Adrenal gland (tissue), 12 donors: ENCODE data around the gene ATP1B3. TPM values are rescaled to one million over a fixed set of nuclear protein-coding genes. Genes with fewer than 3 reads are reported as not detected.

ENCODE experiments used
- DNase-seq, 7 donors: peaks; one replicate each; pipeline ENCODE4 v3.0.0-alpha.2; 2019 to 2020
- H3K27ac ChIP-seq, 5 donors: fragments of 200-600 bp; sonication (generic) in 4 of 5; 1 replicate in 3 of 5; 2 replicates in 2 of 5; pipeline versions ENCODE4 v1.5.1 to v1.8.0; 2016 to 2020; ENCODE audit warnings: mild to moderate bottlenecking in 1 of 5
- H3K27me3 ChIP-seq: fragments of 200-600 bp; 2 replicates; pipeline ENCODE4 v1.8.0; 2021
- H3K36me3 ChIP-seq, 2 donors: fragments of 200-600 bp; replicated peaks in 1 of 2; 1 replicate in 1 of 2; 2 replicates in 1 of 2; pipeline versions ENCODE4 v1.5.1 to v1.8.0; 2018 to 2022
- H3K4me1 ChIP-seq, 2 donors: fragments of 200-600 bp; replicated peaks in 1 of 2; 1 replicate in 1 of 2; 2 replicates in 1 of 2; pipeline versions ENCODE4 v1.5.1 to v1.8.0; 2018 to 2021
- H3K4me3 ChIP-seq, 4 donors: fragments of 200-600 bp; sonication (generic) in 3 of 4; one replicate each; pipeline ENCODE4 v1.5.1; 2016 to 2018
- H3K9me3 ChIP-seq, 3 donors: fragments of 200-600 bp; sonication (generic) in 1 of 3; replicated peaks in 1 of 3; 1 replicate in 2 of 3; 2 replicates in 1 of 3; pipeline versions ENCODE4 v1.5.1 to v1.8.0; 2016 to 2021
- POLR2A ChIP-seq, 2 donors: fragments of 450-650 bp; IDR thresholded peaks; one replicate each; pipeline ENCODE4 v1.6.1; 2017; ENCODE audit warnings: antibody characterized with exemption in 2 of 2, mild to moderate bottlenecking in 2 of 2, moderate library complexity in 1 of 2
- WGBS, 4 donors: extraction: QIAGEN DNeasy Blood & Tissue Kit in 2 of 4; methylation state at CpG; one replicate each; pipeline versions ENCODE4 v1.1.5 to v1.1.7; 2013 to 2017; 5-methylcytosine and 5-hydroxymethylcytosine counted together
- intact Hi-C, 2 donors: fragments of 100-400 bp; cut with DNase I; formaldehyde crosslinking; loops; one replicate each; pipeline versions ENCODE4 v1.14.1 to v1.15.0; 2022 to 2023
- polyA plus RNA-seq, 3 donors: library from polyadenylated mRNA; stranded (reverse); fragments of 200-250 nt in 2 of 3; fragments of 350-450 nt in 1 of 3; fragmentation: Illumina TruSeq in 1 of 3; extraction: RNeasy Lipid Tissue Mini Kit (QIAGEN cat#74804) in 1 of 3; gene quantifications; one replicate each; pipeline ENCODE4 v1.2.3, GENCODE V29; 2013 to 2014
- total RNA-seq, 9 donors: library from RNA; depleted of rRNA in 4 of 9; stranded (reverse); fragments of >200 nt in 4 of 9; fragments of 120-200 nt in 1 of 9; fragmentation: NEBNext Ultra II Directional in 1 of 9; extraction: Animal tissue kit (Norgen Biotek cat#: 25700) in 1 of 9; gene quantifications; one replicate each; pipeline versions ENCODE4 v1.1.0 to v1.2.4, GENCODE V29; 2013 to 2023
- TF ChIP-seq, protein P1 (sequence below), 6 experiments: fragments of 450-650 bp in 4 of 6; fragments of 200-600 bp in 2 of 6; sonication (generic) in 1 of 6; IDR thresholded peaks; 1 replicate in 5 of 6; 2 replicates in 1 of 6; pipeline versions ENCODE4 v1.5.1 to v1.8.0; 2016 to 2021; ENCODE audit warnings: antibody characterized with exemption in 6 of 6, mild to moderate bottlenecking in 2 of 6, moderate library complexity in 1 of 6
- donor health status: healthy with polysubstance abuse.
- donor health status: Bipolar disorder and iron deficiency.
- donor health status: DM: yes; HTN: yes; CAD: no.
- donor health status: DM: no; HTN: no; CAD: no.
- donor health status: DM: no; HTN: no; CAD: no.
- donor health status: DM: yes; HTN: yes; CAD: no.

Gene ATP1B3
- total and polyA plus RNA-seq, 12 donors = 65.2 to 300 (median 98.8) TPM

DNA sequence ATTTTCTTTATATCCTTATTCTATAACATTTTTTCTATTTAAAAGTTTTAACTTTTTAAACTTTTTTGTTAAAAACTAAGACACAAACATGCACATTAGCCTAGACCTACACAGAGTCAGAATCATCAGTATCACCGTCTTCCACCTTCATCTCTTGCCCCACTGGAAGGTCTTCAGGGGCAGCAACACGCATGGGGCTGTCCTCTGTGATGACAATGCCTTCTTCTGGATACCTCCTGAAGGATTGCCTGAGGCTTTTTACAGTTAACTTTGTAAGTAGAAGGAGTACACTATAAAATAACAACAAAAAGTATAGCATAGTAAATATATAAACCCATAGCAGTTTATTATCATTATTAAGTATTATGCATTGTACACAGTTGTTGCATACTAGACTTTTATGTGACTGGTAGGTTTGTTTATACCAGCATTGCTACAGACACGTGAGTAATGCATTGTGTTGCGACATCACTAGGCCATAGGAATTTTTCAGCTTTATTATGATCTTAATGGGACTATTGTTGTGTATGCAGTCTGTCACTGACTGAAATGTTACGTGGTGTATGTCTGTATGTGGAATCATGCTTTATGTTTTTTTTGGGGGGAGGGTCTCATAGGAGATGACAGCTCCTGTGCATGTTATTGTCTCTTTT, 18.2 kb downstream of the ATP1B3 start:
- H3K27ac ChIP-seq = no peak overlapping the region
- no peak overlapping the region for H3K4me3 ChIP-seq
- WGBS, 4 donors = 66 to 79% (median 76%) methylated on average over 5 of the region's 5 CpGs
- no peak for DNase-seq
- H3K36me3 ChIP-seq = no peaks in the 10 kb centered on the region
- no peaks in the 10 kb centered on the region for H3K27me3 ChIP-seq
- H3K4me1 ChIP-seq = no peaks in the 10 kb centered on the region
- H3K9me3 ChIP-seq = no peaks in the 10 kb centered on the region
- no peak for TF ChIP-seq POLR2A (IDR thresholded peaks at IDR 0.05)
- TF ChIP-seq, protein P1, sequence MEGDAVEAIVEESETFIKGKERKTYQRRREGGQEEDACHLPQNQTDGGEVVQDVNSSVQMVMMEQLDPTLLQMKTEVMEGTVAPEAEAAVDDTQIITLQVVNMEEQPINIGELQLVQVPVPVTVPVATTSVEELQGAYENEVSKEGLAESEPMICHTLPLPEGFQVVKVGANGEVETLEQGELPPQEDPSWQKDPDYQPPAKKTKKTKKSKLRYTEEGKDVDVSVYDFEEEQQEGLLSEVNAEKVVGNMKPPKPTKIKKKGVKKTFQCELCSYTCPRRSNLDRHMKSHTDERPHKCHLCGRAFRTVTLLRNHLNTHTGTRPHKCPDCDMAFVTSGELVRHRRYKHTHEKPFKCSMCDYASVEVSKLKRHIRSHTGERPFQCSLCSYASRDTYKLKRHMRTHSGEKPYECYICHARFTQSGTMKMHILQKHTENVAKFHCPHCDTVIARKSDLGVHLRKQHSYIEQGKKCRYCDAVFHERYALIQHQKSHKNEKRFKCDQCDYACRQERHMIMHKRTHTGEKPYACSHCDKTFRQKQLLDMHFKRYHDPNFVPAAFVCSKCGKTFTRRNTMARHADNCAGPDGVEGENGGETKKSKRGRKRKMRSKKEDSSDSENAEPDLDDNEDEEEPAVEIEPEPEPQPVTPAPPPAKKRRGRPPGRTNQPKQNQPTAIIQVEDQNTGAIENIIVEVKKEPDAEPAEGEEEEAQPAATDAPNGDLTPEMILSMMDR (IDR thresholded peaks at IDR 0.05) = no peak
- intact Hi-C loops = no loop called here

GRCh38 chr3:141895731-141896130, 19.3 kb downstream of the ATP1B3 start:
- Histone ChIP-seq H3K4me3 (no peak overlapping the region), H3K27ac (no peak overlapping the region), H3K27me3 (no peaks in the 10 kb centered on the region), H3K36me3 (no peaks in the 10 kb centered on the region), H3K4me1 (no peaks in the 10 kb centered on the region), H3K9me3 (no peaks in the 10 kb centered on the region)
- no peak for DNase-seq
- TF ChIP-seq, protein P1 (IDR thresholded peaks at IDR 0.05) = no peak
- TF ChIP-seq POLR2A (IDR thresholded peaks at IDR 0.05) = no peak
- 92 to 98% (median 96%) methylated on average over 3 of the region's 3 CpGs for WGBS, 4 donors
- intact Hi-C loops = no loop called here

- Histone ChIP-seq H3K27ac (no peak overlapping the region), H3K4me1 (peaks cover 0 to 7% of the 10 kb centered on the region in 2 donors), H3K27me3 (no peaks in the 10 kb centered on the region), H3K4me3 (no peak overlapping the region), H3K9me3 (no peaks in the 10 kb centered on the region), H3K36me3 (no peaks in the 10 kb centered on the region)
- WGBS, 4 donors = 96 to 100% (median 97%) methylated on average over 1 of the region's 1 CpG
- no peak for DNase-seq
- TF ChIP-seq, protein P1 (IDR thresholded peaks at IDR 0.05) = no peak
- no peak for TF ChIP-seq POLR2A (IDR thresholded peaks at IDR 0.05)
- intact Hi-C loops = no loop called here
Observed at GRCh38 chr3:141898908-141899307, 22.5 kb downstream of the ATP1B3 start.

GRCh38 chr3:141900343-141900742, 23.9 kb downstream of the ATP1B3 start:
- DNase-seq = no peak
- TF ChIP-seq, protein P1 (IDR thresholded peaks at IDR 0.05) = no peak
- TF ChIP-seq POLR2A (IDR thresholded peaks at IDR 0.05) = no peak
- Histone ChIP-seq H3K9me3 (no peaks in the 10 kb centered on the region), H3K4me1 (peaks cover 0 to 7% of the 10 kb centered on the region in 2 donors), H3K4me3 (no peak overlapping the region), H3K27me3 (no peaks in the 10 kb centered on the region), H3K27ac (no peak overlapping the region), H3K36me3 (no peaks in the 10 kb centered on the region)
- WGBS, 4 donors = 97 to 100% (median 99%) methylated on average over 3 of the region's 3 CpGs
- intact Hi-C loops = no loop called here
